H1 (cell line): ENCODE data around the gene IGFBP1. TPM values are rescaled to one million over a fixed set of nuclear protein-coding genes. Genes with fewer than 3 reads are reported as not detected.

ENCODE experiments used
- ATF3 ChIP-seq: IDR thresholded peaks from 2 replicates; pipeline ENCODE4 v1.6.1; 2011; ENCODE audit warnings: low read depth, mild to moderate bottlenecking, low read length; ENCODE audit not compliant: insufficient read depth
- BACH1 ChIP-seq: IDR thresholded peaks from 2 replicates; pipeline ENCODE4 v1.6.1; 2012; ENCODE audit warnings: low read length, improper control_type of control experiment
- POLR2AphosphoS5 ChIP-seq: IDR thresholded peaks from 2 replicates; pipeline ENCODE4 v1.6.1; 2011; ENCODE audit warnings: low read depth, low read length
- POU5F1 ChIP-seq: IDR thresholded peaks from 2 replicates; pipeline ENCODE4 v1.6.1; 2011; ENCODE audit warnings: low read depth, mild to moderate bottlenecking, low read length, moderate library complexity
- polyA plus RNA-seq, 7 experiments: library from polyadenylated mRNA; depleted of rRNA in 3 of 7; stranded (reverse) in 5 of 7; unstranded in 2 of 7; fragments of >200 nt in 5 of 7; fragments of 200-250 nt in 2 of 7; gene quantifications; 1 replicate in 5 of 7; 2 replicates in 1 of 7; 4 replicates in 1 of 7; pipeline versions ENCODE4 v1.2.1 to v1.2.3, GENCODE V29; 2011 to 2013; ENCODE audit warnings: missing spikeins in 2 of 7, mixed read lengths in 2 of 7
- total RNA-seq: library from RNA; stranded (reverse); fragmentation: NEBNext Ultra II Directional; extraction: Animal tissue kit (Norgen Biotek cat#: 25700); gene quantifications from 2 replicates; pipeline ENCODE4 v1.2.1, GENCODE V29; 2021

The IGFBP1 gene
- total and polyA plus RNA-seq, 2 of the 8 experiments (the other 6 are each of a cell fraction or from before 2014, with no cell fraction given): not detected

GRCh38 chr7:45892407-45893035, 4.2 kb downstream of the IGFBP1 start (continued):
- no peak for TF ChIP-seq ATF3
- no peak for TF ChIP-seq POU5F1
- TF ChIP-seq BACH1: no peak
- TF ChIP-seq POLR2AphosphoS5: no peak
